ENCODE measurements around the gene SPN.
A peak's percentile ranks its signal among the peaks of the same experiment; 100 is the strongest.

SPN gene

DNA sequence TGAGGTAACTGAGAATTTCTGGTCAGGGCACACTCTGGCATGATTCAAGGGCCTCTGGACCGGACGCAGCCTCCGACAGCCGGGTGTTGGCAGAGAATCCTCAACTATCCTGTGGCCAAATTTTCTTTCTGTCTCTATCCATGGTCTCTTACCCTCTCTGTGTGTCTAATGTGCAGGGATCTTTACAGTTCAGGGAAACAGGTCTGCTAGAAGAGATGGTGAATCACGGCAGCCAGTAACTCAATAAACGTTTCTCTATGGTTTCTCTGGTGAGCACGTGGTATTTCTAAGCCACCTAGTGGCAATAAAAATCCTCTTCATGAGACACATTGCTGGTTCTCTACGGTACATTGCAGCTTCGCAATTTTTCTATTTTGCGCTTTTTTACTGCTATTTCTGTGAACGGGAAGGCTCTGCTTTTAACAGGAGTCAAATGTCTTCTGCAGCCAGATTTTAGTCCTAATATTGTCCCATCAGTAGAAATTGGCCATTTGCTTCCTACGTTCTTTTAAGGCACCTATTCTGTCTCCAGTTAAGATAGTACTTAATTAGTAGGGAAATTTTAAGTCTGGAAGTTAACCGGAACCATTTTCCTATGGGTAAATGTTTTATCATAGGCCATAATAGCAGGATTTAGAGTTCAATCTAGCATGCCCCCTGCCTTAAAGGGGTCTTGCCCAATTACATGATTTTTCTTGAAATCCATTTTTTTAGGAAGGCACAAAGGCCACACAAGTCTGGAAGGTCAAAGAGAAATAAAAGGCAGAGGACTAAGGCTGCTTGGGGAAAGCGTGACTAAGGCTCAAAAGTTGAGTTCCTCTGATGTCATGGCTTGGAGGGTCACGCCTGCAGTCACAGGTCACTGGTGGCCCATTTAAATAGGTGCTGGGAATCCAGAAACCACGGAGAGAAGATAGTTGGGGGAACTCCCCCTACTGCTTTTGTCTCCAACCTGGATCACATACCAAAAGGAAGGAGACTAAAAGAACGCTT is 47.5 kb downstream of the SPN start:
- TF ChIP-seq CTCF (IDR thresholded peaks at IDR 0.05; ENCODE audit: low read length, missing control alignments), result peak; percentile 66
- DNase-seq (ENCODE audit: low read depth), result peak; percentile 77
- no peak overlapping the region for H3K4me3 ChIP-seq (replicated peaks; ENCODE audit: low read depth, low read length)

DNA sequence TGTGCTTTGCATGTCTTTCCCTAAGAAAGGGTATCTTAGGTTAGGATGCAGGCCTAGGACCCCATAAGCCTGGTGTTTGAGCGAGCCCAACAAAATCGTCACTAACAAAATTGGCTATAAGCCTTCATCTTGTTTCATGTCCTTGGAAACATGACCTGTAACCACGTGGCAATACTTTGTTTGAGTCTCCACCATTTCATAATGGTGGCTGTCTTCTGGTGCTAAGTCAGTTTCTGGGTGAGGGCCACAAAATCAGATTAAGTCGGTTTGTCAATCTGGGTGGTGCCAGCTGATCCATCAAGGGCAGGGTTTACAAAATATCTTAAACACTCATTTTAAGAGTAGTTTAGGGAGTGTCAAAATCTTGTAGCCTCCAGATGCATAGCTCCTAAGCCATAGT is 49.8 kb downstream of the SPN start:
- no peak overlapping the region for H3K4me3 ChIP-seq (replicated peaks; ENCODE audit: low read depth, low read length)
- no peak for TF ChIP-seq CTCF (IDR thresholded peaks at IDR 0.05; ENCODE audit: low read length, missing control alignments)

DNA sequence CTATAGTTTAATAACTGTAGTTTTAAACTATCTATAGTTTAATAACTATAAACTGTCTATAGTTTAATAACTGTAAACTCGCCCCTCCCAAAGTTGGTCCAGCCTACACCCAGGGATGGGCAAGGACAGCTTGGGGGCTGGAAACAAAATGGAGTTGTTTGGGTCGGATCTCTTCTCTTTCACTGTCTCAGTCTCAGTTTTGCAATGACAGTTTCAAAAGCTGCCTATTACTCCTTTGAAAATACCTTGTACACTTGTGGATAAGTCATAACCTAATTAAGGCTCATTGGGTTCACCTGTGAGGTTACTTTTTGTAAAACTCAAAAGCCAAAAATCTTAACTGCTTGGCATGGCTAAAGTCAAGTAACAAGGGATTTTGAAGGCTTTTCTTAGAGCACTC is 51.3 kb downstream of the SPN start:
- no peak overlapping the region for H3K4me3 ChIP-seq (replicated peaks; ENCODE audit: low read depth, low read length)
- DNase-seq (ENCODE audit: low read depth), result no peak
- no peak for TF ChIP-seq CTCF (IDR thresholded peaks at IDR 0.05; ENCODE audit: low read length, missing control alignments)

More for the DNA sequence above, 49.8 kb downstream of the SPN start:
- DNase-seq (ENCODE audit: low read depth), result no peak

DNA sequence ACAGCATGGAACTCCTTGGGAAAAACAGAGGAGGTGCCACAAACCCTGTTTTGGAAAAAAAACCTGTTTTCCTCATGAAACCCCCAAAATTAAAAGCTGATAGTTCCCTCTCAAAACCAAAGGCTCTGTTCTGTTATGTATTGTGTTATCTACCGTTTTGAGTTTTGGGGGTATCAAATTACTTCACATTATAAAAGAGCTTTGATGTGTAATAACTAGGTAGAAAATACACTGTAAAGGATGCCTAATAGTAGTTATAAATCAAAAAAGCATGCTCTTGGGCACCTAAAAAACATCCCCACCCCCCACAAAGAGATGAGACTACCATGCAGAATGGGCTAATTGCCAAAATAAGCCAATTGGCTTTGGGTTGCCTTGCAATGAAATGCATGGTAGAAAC is 51.9 kb downstream of the SPN start:
- DNase-seq (ENCODE audit: low read depth), result no peak
- H3K4me3 ChIP-seq (replicated peaks; ENCODE audit: low read depth, low read length), result no peak overlapping the region
- no peak for TF ChIP-seq CTCF (IDR thresholded peaks at IDR 0.05; ENCODE audit: low read length, missing control alignments)

DNA sequence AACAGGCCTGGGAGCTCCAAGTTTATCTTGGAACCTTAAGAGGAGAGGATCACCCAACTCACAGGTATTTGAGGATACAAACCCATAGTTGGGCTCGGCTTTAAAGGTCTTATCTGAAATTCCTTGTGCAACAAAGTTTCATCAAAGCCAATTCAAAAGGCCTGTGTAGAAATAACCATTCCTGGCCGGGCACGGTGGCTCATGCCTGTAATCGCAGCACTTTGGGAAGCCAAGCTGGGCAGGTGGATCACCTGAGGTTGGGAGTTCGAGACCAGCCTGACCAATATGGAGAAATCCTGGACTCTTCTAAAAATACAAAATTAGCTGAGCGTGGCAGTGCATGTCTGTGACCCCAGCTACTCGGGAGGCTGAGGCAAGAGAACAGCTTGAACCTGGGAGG is 54.1 kb downstream of the SPN start:
- no peak for TF ChIP-seq CTCF (IDR thresholded peaks at IDR 0.05; ENCODE audit: low read length, missing control alignments)
- no peak for DNase-seq (ENCODE audit: low read depth)
- no peak overlapping the region for H3K4me3 ChIP-seq (replicated peaks; ENCODE audit: low read depth, low read length)

- no peak overlapping the region for H3K4me3 ChIP-seq (replicated peaks; ENCODE audit: low read depth, low read length)
- TF ChIP-seq CTCF (IDR thresholded peaks at IDR 0.05; ENCODE audit: low read length, missing control alignments), result no peak
- DNase-seq (ENCODE audit: low read depth), result no peak
Observed at GRCh38 chr16:29719063-29719462, 56.0 kb downstream of the SPN start.
